ENCODE results near the gene MXD3.

Gene MXD3

GRCh38 chr5:177303121-177303924, 8.4 kb downstream of the MXD3 start, which contains the start of the genes PRELID1 and RAB24:
Gene PRELID1 (plus strand): TSS chr5:177303799. CDS start chr5:177303986, 187 bp downstream.
Gene RAB24 (minus strand): TSS chr5:177303719. CDS start chr5:177303288, 431 bp downstream.
- peak; percentile 89 for DNase-seq (ENCODE audit: low read depth)

- DNase-seq (ENCODE audit: low read depth), result no peak
These were observed 9.2 kb downstream of the MXD3 start for GRCh38 chr5:177302354-177303110.

GRCh38 chr5:177301503-177302165, 10.1 kb downstream of the MXD3 start:
- DNase-seq (ENCODE audit: low read depth), result no peak

- DNase-seq (ENCODE audit: low read depth), result no peak
These were observed 10.7 kb downstream of the MXD3 start for GRCh38 chr5:177300951-177301350.

- no peak for DNase-seq (ENCODE audit: low read depth)
These were observed 11.3 kb downstream of the MXD3 start for GRCh38 chr5:177300236-177300880.

- DNase-seq (ENCODE audit: low read depth), result no peak
These were observed 12.0 kb downstream of the MXD3 start for GRCh38 chr5:177299697-177300096.

- no peak for DNase-seq (ENCODE audit: low read depth)
These were observed 13.8 kb downstream of the MXD3 start for GRCh38 chr5:177297922-177298321.

- no peak for DNase-seq (ENCODE audit: low read depth)
These were observed 15.1 kb downstream of the MXD3 start for GRCh38 chr5:177296581-177296980.

GRCh38 chr5:177295924-177296323, 15.8 kb downstream of the MXD3 start:
- no peak for DNase-seq (ENCODE audit: low read depth)

GRCh38 chr5:177294632-177295031, 17.1 kb downstream of the MXD3 start:
- DNase-seq (ENCODE audit: low read depth), result no peak

- no peak for DNase-seq (ENCODE audit: low read depth)
These were observed 17.7 kb downstream of the MXD3 start for GRCh38 chr5:177293819-177294581.

GRCh38 chr5:177291735-177292134, 20.0 kb downstream of the MXD3 start:
- no peak for DNase-seq (ENCODE audit: low read depth)

GRCh38 chr5:177290816-177291596, 20.7 kb downstream of the MXD3 start:
- DNase-seq (ENCODE audit: low read depth), result no peak

- no peak for DNase-seq (ENCODE audit: low read depth)
These were observed 23.5 kb downstream of the MXD3 start for GRCh38 chr5:177288191-177288590.

- DNase-seq (ENCODE audit: low read depth), result no peak
These were observed 34.8 kb downstream of the MXD3 start for GRCh38 chr5:177276886-177277285.

- no peak for DNase-seq (ENCODE audit: low read depth)
These were observed 35.8 kb downstream of the MXD3 start for GRCh38 chr5:177275883-177276282.

GRCh38 chr5:177271113-177271512, 40.6 kb downstream of the MXD3 start:
- no peak for DNase-seq (ENCODE audit: low read depth)

GRCh38 chr5:177270653-177271052, 41.0 kb downstream of the MXD3 start:
- no peak for DNase-seq (ENCODE audit: low read depth)

- DNase-seq (ENCODE audit: low read depth), result no peak
These were observed 41.7 kb downstream of the MXD3 start for GRCh38 chr5:177269976-177270375.

GRCh38 chr5:177269232-177269895, 42.3 kb downstream of the MXD3 start:
- DNase-seq (ENCODE audit: low read depth), result no peak

All from stimulated activated CD8-positive, alpha-beta memory T cell treated with anti-CD3 and anti-CD28 coated beads, Interleukin-15, amount 100 ng/mL, for 24 hours (primary cell).